Heart right ventricle (tissue), 16 donors: Measurements from ENCODE around the gene TNFRSF25. TPM values are rescaled to one million over a fixed set of nuclear protein-coding genes. Genes with fewer than 3 reads are reported as not detected.

Experiments used
- ATAC-seq, 8 donors: fragments of 200-7000 bp; cut with Tn5 transposase; one replicate each; pipeline ENCODE4 v1.9.1; 2020; ENCODE audit warnings: mild to moderate bottlenecking in 8 of 8, moderate library complexity in 8 of 8, moderate number of reproducible peaks in 1 of 8
- DNase-seq, 2 donors: peaks; one replicate each; pipeline ENCODE4 v3.0.0-alpha.2; 2020
- H3K27ac ChIP-seq, 10 donors: fragments of 200-600 bp; sonication (generic) in 2 of 10; one replicate each; pipeline versions ENCODE4 v1.5.0 to v1.8.0; 2020 to 2022; ENCODE audit warnings: mild to moderate bottlenecking in 3 of 10
- H3K27me3 ChIP-seq, 7 donors: fragments of 200-600 bp; one replicate each; pipeline ENCODE4 v1.8.0; 2021 to 2022; ENCODE audit warnings: mild to moderate bottlenecking in 2 of 7
- H3K36me3 ChIP-seq, 9 donors: fragments of 200-600 bp; sonication (generic) in 1 of 9; one replicate each; pipeline versions ENCODE4 v1.5.0 to v1.8.0; 2020 to 2022; ENCODE audit warnings: mild to moderate bottlenecking in 2 of 9
- H3K4me1 ChIP-seq, 9 donors: fragments of 200-600 bp; sonication (generic) in 1 of 9; one replicate each; pipeline versions ENCODE4 v1.5.0 to v1.8.0; 2020 to 2022; ENCODE audit warnings: mild to moderate bottlenecking in 4 of 9
- H3K4me3 ChIP-seq, 10 donors: fragments of 200-600 bp; sonication (generic) in 2 of 10; one replicate each; pipeline versions ENCODE4 v1.5.0 to v1.8.0; 2020 to 2022; ENCODE audit warnings: mild to moderate bottlenecking in 7 of 10, moderate library complexity in 2 of 10
- H3K9me3 ChIP-seq, 11 donors: fragments of 200-600 bp in 10 of 11; sonication (generic) in 2 of 11; one replicate each; pipeline versions ENCODE4 v1.5.0 to v1.8.0; 2013 to 2022; ENCODE audit warnings: mild to moderate bottlenecking in 2 of 11, control low read depth in 1 of 11, moderate library complexity in 1 of 11
- CTCF ChIP-seq, 9 donors: fragments of 200-600 bp; sonication (generic) in 2 of 9; IDR thresholded peaks; one replicate each; pipeline versions ENCODE4 v1.5.0 to v1.8.0; 2021 to 2022; ENCODE audit warnings: antibody characterized with exemption in 9 of 9, mild to moderate bottlenecking in 5 of 9, moderate library complexity in 1 of 9
- WGBS, 2 donors: extraction: QIAGEN DNeasy Blood & Tissue Kit; methylation state at CpG; one replicate each; pipeline ENCODE4 v1.1.7; 2013; ENCODE audit warnings: inconsistent platforms in 1 of 2; 5-methylcytosine and 5-hydroxymethylcytosine counted together
- intact Hi-C, 10 donors: fragments of 100-400 bp; cut with DNase I; formaldehyde crosslinking; loops; one replicate each; pipeline versions ENCODE4 v1.11.1 to v1.14.2; 2022
- polyA plus RNA-seq, 2 donors: library from polyadenylated mRNA; stranded (reverse); fragments of 200-250 nt; gene quantifications; one replicate each; pipeline ENCODE4 v1.2.3, GENCODE V29; 2013
- total RNA-seq, 10 donors: library from RNA; stranded (reverse); fragmentation: NEBNext Ultra II Directional in 3 of 10; extraction: Animal tissue kit (Norgen Biotek cat#: 25700) in 3 of 10; gene quantifications; one replicate each; pipeline versions ENCODE4 v1.2.1 to v1.2.4, GENCODE V29; 2021 to 2023
- donor health status: Arrhythmogenic right ventricular cardiomyopathy.
- donor health status: ischemic (EF 13 %, LVEDD 7.1; RV severe dilation, severe dysfunction).
- donor health status: healthy with polysubstance abuse.
- donor health status: DM: no; HTN: yes; CAD: no.
- donor health status: DM: no; HTN: no; CAD: no.
- donor health status: ischemic (EF 25% LVEDD 6.9; RV normal size, moderate dysfunction).
- donor health status: ischemic (EF 25% LVEDD 5.7; RV mildly dilated, moderate dysfunction).
- donor health status: healthy.
- donor health status: DM: yes; HTN: yes; CAD: no.
- donor health status: Ischemic cardiomyopathy.
- donor health status: ischemic (EF 35%, LVEDD 5.7; RV mildly dilated, moderate dysfunction).
- donor health status: nonischemic (EF 11% LVEDD 7.7; RV severe dilation, severe dysfunction).
- donor health status: DM: yes; HTN: yes; CAD: no.
- donor health status: PGD.
- donor health status: ischemic (EF 29% LVEDD 5.4; RV normal size, mild dysfunction).
- donor health status: nonischemic (EF 23%, LVEDD 6.1; RV moderate dilation, normal function).

The TNFRSF25 gene
- total and polyA plus RNA-seq, 12 donors = 4.0 to 43.1 (median 7.3) TPM

- no peak for TF ChIP-seq CTCF (IDR thresholded peaks at IDR 0.05)
Observed at GRCh38 chr1:6416906-6417305, 49.1 kb downstream of the TNFRSF25 start.

GRCh38 chr1:6416295-6416656 lies 49.7 kb downstream of the TNFRSF25 start:
- no peak for DNase-seq
- no peak for TF ChIP-seq CTCF (IDR thresholded peaks at IDR 0.05)
- no peak for ATAC-seq
- intact Hi-C loops = loop anchor here in 1 of 10 donors (5.0 kb wide), 1 partner anchor 164 kb away; no protein-coding TSS in a partner anchor
- Histone ChIP-seq H3K4me3 (no peak overlapping the region), H3K4me1 (peaks cover 15 to 28% (median 20%) of the 10 kb centered on the region in 9 donors), H3K9me3 (no peaks in the 10 kb centered on the region), H3K36me3 (no peaks in the 10 kb centered on the region), H3K27ac (no peak overlapping the region), H3K27me3 (peaks cover 37 to 96% (median 87%) of the 10 kb centered on the region in 7 donors)
- WGBS, 2 donors = 81 to 84% methylated on average over 8 of the region's 8 CpGs

More at GRCh38 chr1:6416906-6417305, 49.1 kb downstream of the TNFRSF25 start:
- ATAC-seq (no peak), DNase-seq (no peak)
- H3K4me1 ChIP-seq = peaks cover 15 to 28% (median 20%) of the 10 kb centered on the region in 9 donors
- H3K36me3 ChIP-seq = no peaks in the 10 kb centered on the region
- no peak overlapping the region for H3K4me3 ChIP-seq
- intact Hi-C loops = loop anchor here in 1 of 10 donors (5.0 kb wide), 1 partner anchor 165 kb away; no protein-coding TSS in a partner anchor
- peaks cover 42 to 99% (median 90%) of the 10 kb centered on the region in 7 donors for H3K27me3 ChIP-seq
- H3K9me3 ChIP-seq = no peaks in the 10 kb centered on the region
- WGBS, 2 donors = 92 to 95% methylated on average over 5 of the region's 5 CpGs
- no peak overlapping the region for H3K27ac ChIP-seq

DNA sequence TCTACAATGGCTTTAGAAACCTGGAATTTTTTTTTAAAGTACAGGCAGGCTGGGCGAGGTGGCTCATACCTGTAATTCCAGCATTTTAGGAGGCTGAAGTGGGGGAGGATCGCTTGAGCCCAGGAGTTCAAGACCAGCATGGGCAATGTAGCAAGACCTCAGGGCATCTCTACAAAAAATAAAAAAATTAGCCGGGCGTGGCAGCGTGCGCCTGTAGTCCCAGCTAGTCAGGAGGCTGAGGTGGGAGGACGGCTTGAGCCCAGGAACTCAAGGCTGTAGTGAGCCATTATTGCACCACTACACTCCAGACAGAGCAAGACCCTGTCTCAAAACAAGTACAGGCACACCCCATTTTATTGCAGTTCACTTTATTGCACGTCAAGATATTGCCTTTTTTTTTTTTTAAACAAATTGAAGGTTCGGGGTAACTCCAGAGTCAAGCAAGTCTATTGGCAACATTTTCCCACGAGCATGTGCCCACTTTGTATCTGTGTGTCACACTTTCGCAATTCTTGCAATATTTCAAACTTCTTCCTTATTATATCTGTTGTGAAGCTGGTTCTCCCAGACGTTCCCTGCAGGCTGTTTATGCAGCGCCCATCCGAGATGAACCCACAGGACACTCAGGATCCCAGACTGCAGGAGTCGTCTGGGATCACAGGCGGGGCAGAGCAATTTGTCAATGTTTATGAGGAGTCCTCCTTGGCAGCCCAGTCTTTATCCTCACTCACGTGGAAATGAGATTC lies 50.9 kb downstream of the TNFRSF25 start:
- H3K27me3 ChIP-seq = peaks cover 37 to 95% (median 82%) of the 10 kb centered on the region in 7 donors
- no peaks in the 10 kb centered on the region for H3K9me3 ChIP-seq
- no peak overlapping the region for H3K27ac ChIP-seq
- H3K36me3 ChIP-seq = no peaks in the 10 kb centered on the region
- H3K4me3 ChIP-seq = no peak overlapping the region
- intact Hi-C loops = loop anchor here in 2 of 10 donors (5.0 kb wide), 2 partner anchors 163 to 168 kb away; no protein-coding TSS in a partner anchor
- ATAC-seq (no peak), DNase-seq (no peak)
- peaks cover 8 to 18% (median 14%) of the 10 kb centered on the region in 9 donors for H3K4me1 ChIP-seq
- WGBS, 2 donors = 66 to 67% methylated on average over 17 of the region's 17 CpGs
- no peak for TF ChIP-seq CTCF (IDR thresholded peaks at IDR 0.05)

- no peak for DNase-seq
- Histone ChIP-seq H3K9me3 (no peaks in the 10 kb centered on the region), H3K4me1 (peaks cover 5 to 12% (median 8%) of the 10 kb centered on the region in 9 donors), H3K27me3 (peaks cover 31 to 94% (median 76%) of the 10 kb centered on the region in 7 donors), H3K36me3 (no peaks in the 10 kb centered on the region), H3K27ac (no peak overlapping the region), H3K4me3 (no peak overlapping the region)
- peak in 3 of 8 donors; percentile 35 to 65 (median 61) for ATAC-seq
- TF ChIP-seq CTCF (IDR thresholded peaks at IDR 0.05) = peak in 8 of 9 donors; percentile 27 to 54 (median 48)
- 6 to 8% methylated on average over 15 of the region's 15 CpGs for WGBS, 2 donors
- intact Hi-C loops = loop anchor here in 1 of 10 donors (5.0 kb wide), 1 partner anchor 167 kb away; no protein-coding TSS in a partner anchor
Observed at GRCh38 chr1:6414443-6414844, 51.5 kb downstream of the TNFRSF25 start.
